Activated CD4-positive, alpha-beta T cell treated with anti-CD3 and anti-CD28 coated beads for 4 hours (primary cell): ENCODE results near the gene CLK1.
A peak's percentile ranks its signal among the peaks of the same experiment; 100 is the strongest.
"Not testable (repeated sequence)": the region's sequence is repeated elsewhere in the genome, so short reads cannot be mapped to it uniquely, and the experiment has no call there.

ENCODE experiments used
- DNase-seq, 2 donors: peaks; one replicate each; pipeline ENCODE4 v3.0.0-alpha.2; 2020

The CLK1 gene

GRCh38 chr2:200851398-200852248 lies 12.8 kb downstream of the CLK1 start:
- no peak for DNase-seq

GRCh38 chr2:200850512-200851256 lies 13.8 kb downstream of the CLK1 start:
- DNase-seq: no peak

- DNase-seq: no peak
Measured at GRCh38 chr2:200847939-200848338, 16.5 kb downstream of the CLK1 start.

- no peak for DNase-seq
Measured at GRCh38 chr2:200847269-200847668, 17.2 kb downstream of the CLK1 start.

- DNase-seq: no peak
Measured at GRCh38 chr2:200845669-200846325, 18.7 kb downstream of the CLK1 start.

GRCh38 chr2:200845194-200845593 lies 19.3 kb downstream of the CLK1 start:
- DNase-seq: no peak

- no peak for DNase-seq
Measured at GRCh38 chr2:200843993-200844948, 20.2 kb downstream of the CLK1 start.

GRCh38 chr2:200839513-200839912 lies 24.9 kb downstream of the CLK1 start:
- DNase-seq: no peak

- no peak for DNase-seq
Measured at GRCh38 chr2:200834701-200835100, 29.8 kb downstream of the CLK1 start.

GRCh38 chr2:200829258-200829655 lies 35.2 kb downstream of the CLK1 start:
- DNase-seq: no peak

GRCh38 chr2:200828572-200829257 lies 35.7 kb downstream of the CLK1 start:
- DNase-seq: no peak

GRCh38 chr2:200828104-200828503 lies 36.4 kb downstream of the CLK1 start:
- no peak for DNase-seq

GRCh38 chr2:200821686-200822245 lies 42.7 kb downstream of the CLK1 start:
- DNase-seq: no peak

GRCh38 chr2:200820573-200821234 lies 43.8 kb downstream of the CLK1 start:
- no peak for DNase-seq

- DNase-seq: not testable (repeated sequence)
Measured at GRCh38 chr2:200818732-200819131, 45.7 kb downstream of the CLK1 start.

GRCh38 chr2:200814917-200815316 lies 49.5 kb downstream of the CLK1 start:
- no peak for DNase-seq

GRCh38 chr2:200814276-200814815 lies 50.1 kb downstream of the CLK1 start:
- no peak for DNase-seq

GRCh38 chr2:200812122-200813022 lies 52.1 kb downstream of the CLK1 start:
- DNase-seq: peak; percentile 58 to 73

- DNase-seq: peak; percentile 97 to 98
Measured at GRCh38 chr2:200811333-200812121, 52.9 kb downstream of the CLK1 start, which contains the start of gene BZW1. BZW1 (plus strand) TSS chr2:200811910; CDS start chr2:200813218, 1,308 bp downstream.
